ENCODE data around the gene AVPR2.

The AVPR2 gene

DNA sequence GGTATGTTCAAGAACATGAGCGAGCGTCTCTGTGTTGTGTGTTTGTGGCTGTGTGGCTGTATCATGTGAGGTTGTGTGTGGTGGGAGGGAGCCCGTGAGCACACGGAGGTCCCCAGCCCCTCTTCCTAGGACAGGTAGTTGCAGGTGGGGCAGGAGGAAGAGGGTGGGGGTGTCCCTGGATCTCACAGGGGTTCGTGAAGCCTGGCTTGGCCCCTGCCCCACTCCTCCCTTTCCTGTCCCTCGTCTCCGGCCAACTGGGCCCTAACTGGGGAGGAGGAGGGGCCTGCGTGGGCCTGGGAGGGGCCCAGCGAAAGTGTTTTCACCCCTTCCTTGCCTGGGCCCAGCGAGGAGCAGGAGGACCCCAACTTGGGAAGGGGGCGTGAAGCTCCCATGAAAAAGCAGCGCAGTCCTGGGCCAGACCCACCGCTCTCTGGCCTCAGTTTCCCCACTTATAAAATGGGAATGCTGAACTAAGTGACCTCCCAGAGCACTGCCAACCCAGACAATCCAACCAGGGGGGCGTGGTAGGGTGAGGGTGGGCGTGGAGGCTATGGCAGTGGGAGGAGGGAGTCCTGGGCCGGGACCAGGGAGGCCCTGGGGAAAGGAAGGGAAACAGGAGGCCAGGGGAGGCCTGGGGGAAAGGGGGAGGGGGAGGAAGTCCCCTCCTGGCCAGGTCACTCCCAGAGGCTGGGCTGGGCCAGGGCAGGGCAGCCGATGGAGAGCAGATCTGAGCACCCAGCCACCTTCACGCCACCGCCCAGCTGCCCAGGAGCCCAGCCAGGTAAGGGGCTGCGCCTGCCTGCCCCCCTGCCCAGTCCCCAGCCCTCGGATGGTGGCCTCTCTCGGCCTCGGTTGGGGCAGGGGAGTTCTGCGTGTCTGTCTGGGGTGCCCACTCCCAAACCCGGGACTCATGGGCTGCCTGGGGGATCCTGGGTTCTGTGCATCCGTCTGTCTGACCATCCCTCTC is at the start of gene AVPR2:
TSS of gene AVPR2 (plus strand) at position 683 of the 967 bp plus-strand sequence. CDS start 473 bp downstream, outside the sequence.
- no peak for DNase-seq (ENCODE audit: low read depth in 2 of 2)

DNA sequence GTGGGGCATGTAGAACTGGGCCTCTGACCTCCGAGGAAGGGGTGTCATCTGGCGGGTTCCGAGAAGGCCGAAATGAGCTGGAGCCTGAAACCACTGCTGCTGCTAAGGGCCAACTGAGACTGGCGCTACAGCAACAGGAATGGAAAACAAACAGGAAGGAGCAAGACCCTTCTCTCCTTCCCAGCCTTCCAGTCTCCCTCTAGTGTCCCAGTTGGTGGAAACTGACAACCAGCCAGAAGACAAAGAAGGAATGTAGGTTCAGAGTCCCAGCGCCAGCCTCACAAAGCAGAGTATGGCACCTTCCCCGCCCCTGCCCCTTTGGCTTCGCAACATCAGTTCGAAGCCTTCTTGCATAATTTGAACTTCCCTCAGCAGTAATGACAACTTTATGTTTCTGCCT is 49.8 kb upstream of the AVPR2 start:
- no peak for DNase-seq (ENCODE audit: low read depth in 2 of 2)

GRCh38 chrX:153857348-153857903 is 47.0 kb upstream of the AVPR2 start:
- DNase-seq (ENCODE audit: low read depth in 2 of 2): no peak

DNA sequence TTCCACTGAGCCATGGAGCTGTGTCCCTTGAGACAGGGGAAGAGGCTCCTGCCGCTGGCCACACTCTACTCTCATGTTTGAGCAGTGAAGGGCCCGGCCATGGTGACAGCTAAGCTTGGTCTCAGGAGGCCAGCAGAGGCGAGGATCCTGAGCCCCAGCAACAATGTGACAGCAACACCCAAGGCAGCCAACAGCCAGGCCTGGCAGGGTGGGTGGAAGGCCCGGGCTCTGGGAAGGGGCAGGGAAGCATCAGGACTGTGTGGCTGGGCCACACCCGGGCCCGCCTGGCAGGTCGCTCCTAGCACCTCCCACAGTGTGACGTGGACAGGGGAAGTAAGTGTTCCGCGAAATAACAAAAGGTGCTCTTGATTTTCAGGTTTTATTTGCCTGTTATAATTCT is 43.3 kb upstream of the AVPR2 start:
- no peak for DNase-seq (ENCODE audit: low read depth in 2 of 2)

GRCh38 chrX:153861733-153862310 is 42.7 kb upstream of the AVPR2 start:
- no peak for DNase-seq (ENCODE audit: low read depth in 2 of 2)

- DNase-seq (ENCODE audit: low read depth in 2 of 2): no peak
Measured at GRCh38 chrX:153862369-153863250, 41.9 kb upstream of the AVPR2 start.

DNA sequence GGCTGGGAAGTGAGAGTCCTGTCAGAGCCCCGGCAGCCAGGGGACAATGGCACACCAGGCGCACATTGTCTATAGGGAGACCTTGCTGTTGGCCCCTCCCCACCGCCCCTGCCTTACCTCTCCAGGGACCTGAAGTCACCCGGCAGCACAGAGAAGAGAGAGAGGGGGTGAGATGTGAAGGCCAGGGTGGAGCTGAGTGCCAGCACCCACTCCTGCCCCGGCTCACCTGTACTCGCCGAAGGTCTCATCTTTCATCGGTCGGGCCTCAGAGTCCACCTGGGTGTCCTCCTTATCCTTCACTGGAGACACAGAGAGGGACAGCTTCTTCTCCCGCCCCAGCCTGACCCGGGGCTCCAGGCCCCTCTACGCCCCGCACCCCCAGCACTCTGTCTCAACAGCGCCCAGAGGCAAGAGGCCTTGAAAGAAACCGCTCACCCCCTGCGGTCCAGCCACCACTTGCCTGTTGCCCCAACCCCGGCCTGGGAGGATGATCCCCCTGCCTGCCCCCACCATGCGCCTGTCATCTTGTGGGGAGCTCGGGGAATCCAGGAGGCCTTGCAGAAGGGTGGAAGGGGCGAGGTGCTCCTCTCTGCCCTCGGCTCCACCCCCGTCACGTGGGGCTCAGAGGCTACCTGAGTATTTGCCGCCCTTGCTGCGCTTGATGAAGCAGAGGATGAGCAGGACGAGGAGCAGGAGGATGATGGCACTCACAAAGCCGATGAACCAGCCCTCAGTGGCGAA is 41.1 kb upstream of the AVPR2 start:
- DNase-seq (ENCODE audit: low read depth in 2 of 2): no peak

DNA sequence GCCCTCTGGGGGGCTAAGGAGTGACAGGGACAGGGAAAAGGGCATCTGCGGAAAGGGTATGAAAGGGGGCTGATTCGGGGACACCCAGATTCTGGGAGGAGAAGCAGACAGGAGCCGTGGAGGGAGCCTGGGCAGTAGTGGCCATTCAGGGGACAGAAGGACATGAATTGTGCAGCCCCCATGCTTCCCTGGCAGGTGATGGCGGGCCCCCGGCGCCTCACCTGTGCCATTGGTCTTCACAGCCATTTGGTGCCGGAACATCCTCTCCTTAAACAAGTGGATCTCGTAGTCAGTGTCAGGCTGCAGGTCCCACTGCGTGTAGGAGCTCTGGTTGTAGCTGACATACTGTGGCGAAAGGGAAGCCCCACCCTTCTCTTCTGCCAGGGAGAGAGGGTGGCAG is 40.4 kb upstream of the AVPR2 start:
- DNase-seq (ENCODE audit: low read depth in 2 of 2): no peak

DNA sequence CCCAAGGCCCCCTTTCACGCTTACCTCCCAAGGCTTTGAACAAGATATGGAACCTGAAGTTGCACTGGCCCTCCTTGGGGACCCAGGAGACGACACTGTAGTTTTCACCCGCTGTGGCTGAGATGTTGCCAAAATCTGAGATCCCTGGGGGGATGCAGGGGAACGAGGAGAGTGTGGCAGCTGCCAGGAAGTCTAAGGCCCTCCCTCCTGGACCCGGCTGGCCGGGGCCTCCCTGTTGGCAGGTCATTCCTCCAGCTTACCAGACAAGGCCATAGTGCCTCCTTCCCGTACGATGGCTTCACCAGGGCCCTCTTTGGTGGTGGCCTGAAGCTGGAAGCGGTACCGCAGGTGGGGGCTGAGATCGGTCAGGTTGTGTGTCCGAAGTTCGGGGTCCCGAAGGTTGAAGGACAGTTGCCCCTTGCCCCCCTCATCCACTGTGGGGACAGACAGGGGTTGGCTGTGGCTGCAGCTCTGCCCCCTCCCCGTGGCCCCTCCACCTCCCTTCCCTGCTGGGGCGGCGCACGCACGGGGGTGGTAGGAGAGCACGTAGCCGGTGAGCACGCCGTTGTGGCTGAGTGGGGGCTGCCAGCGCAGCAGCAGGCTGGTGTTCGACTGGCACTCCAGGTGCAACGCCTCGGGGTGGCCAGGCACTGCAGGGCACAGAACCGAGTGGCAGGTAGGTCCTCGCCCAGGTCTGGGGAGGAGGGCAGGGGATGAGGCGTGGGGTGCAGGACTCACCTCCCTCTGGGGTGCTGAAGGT is 39.7 kb upstream of the AVPR2 start:
- no peak for DNase-seq (ENCODE audit: low read depth in 2 of 2)

DNA sequence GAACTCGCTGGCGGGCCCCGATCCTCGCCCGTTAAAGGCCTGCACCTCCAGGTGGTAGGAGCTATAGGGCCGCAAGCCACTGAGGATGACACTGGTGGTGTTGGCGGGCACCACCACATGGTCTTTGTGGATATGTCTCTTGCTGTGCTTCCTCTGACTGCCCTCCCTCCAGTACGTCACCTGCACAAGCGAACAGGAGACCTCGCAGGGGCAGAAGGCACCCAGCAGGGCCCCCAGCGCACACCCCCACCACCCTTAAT is 39.2 kb upstream of the AVPR2 start:
- DNase-seq (ENCODE audit: low read depth in 2 of 2): no peak

- no peak for DNase-seq (ENCODE audit: low read depth in 2 of 2)
Measured at GRCh38 chrX:153865685-153866084, 38.8 kb upstream of the AVPR2 start.

DNA sequence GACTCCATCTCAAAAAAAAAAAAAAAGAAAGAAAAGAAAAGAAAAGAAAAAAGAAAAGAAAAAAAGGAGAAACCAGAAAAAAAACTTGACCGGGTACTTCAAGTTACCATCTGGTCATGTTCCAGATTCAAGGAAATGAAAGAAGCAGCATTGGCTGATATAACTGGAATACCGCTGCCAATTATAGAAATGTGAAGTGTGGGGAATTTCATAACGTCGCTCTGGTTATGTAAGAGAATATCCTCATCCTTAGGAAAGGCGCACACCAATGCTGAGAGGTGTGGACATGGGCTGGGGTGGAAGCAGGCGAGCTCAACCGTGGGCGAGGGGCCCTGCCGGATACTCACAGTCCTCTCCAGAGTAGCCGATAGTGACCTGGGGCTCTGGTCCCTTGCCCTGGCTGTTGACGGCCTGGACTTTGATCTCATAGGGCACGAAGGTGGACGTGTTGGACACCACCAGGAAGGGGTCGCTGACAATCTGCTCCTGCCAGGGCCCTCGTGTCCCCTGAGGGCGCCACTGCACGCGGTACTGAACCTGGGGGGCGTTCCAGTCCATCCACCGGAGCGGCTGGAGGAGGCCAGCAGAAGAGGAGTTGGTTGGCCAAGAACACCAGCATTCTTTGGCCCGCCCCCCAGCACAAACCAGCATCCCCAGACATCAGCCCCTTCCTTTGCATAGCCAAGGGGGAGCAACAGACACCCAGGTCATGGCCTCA is 38.0 kb upstream of the AVPR2 start:
- DNase-seq (ENCODE audit: low read depth in 2 of 2): no peak

- DNase-seq (ENCODE audit: low read depth in 2 of 2): no peak
Measured at GRCh38 chrX:153867139-153867538, 37.3 kb upstream of the AVPR2 start.

DNA sequence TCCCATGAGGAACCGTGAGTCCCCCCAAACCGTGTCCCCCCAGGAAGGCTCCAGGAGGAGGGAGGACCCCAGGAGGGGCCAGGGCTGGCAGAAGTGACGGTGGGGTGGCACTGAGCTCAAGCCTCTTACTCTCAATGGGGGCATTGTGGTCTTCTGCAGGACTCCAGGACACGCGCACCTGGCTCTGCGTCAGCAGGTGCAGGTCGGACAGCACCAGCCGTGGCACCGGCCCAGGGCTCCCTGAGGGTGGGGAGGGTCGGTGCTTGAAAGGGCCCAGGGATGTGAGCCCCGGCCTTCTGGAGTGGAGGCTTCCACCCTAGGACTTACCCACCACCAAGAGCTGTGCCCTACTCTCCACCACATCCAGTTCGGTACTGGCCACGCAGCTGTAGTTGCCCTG is 36.8 kb upstream of the AVPR2 start:
- no peak for DNase-seq (ENCODE audit: low read depth in 2 of 2)

DNA sequence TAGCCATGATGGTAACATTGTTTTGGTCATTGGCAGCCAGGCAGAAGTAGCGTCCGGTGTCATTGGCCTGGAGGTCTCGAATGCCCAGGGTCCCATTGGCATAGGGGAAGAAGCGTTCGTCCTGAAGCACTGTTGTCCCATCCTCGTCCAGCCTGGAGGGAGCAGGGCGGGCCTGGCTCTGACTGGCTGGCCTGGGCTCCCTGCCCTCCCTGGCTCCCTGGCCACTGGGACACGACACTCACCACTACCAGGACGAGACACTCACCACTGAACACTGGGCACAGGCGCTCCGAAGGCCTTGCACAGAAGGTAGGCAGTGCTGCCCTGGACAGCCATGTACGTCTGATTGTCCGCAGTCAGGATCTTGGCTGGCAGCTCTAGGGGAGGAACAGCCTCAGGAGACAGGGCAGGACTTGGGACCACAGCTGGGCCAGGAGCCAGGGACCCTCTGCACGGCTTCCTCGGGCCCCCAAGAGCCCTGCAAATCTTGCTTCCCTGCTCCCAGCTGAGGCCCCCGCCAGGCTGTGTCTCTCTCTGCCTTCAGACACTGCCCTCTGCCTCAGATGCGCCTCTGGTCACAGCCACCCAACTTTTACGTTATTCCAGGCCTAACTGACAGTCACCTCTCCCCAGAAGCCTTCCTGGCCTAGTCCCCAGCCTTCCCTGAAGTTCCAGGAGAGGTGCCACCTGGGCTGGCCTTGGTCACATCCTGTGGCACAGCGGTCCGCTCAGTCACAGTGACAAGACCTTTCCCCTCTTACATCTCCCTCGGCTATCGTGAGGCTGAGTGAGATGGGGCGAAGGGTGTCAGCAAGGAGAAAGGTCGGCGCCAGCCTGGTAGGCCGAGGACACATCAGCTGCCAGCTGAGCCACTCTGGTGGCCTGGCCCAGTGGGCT is 35.6 kb upstream of the AVPR2 start:
- no peak for DNase-seq (ENCODE audit: low read depth in 2 of 2)

- DNase-seq (ENCODE audit: low read depth in 2 of 2): no peak
Measured at GRCh38 chrX:153869473-153870287, 34.8 kb upstream of the AVPR2 start.

DNA sequence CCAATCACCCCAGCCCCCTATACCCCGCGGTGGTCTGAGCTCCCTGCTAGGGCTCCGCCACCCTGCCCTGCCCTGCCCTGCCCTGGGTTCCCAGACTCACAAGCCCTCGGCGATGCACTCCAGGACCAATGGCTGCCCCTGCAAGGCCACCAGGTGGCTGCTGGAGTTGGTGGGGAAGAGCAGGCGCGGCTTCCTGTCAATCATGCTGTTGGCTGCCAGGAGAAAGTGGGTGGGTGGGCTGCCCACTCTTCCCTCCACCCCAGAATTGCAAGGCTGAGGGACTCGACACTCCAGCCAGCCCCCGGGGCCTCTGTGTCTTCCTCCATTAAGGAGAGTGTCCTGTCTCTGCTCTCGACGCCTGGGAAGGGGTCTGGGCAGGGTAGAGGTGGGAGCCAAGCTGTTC is 34.2 kb upstream of the AVPR2 start:
- no peak for DNase-seq (ENCODE audit: low read depth in 2 of 2)

- DNase-seq (ENCODE audit: low read depth in 2 of 2): no peak
Measured at GRCh38 chrX:153870791-153871360, 33.6 kb upstream of the AVPR2 start.
